Mammary epithelial cell (primary cell): ENCODE measurements around the gene MEIS1.

ENCODE experiments used
- EZH2 ChIP-seq: IDR thresholded peaks from 2 replicates; pipeline ENCODE4 v1.6.1; 2012; ENCODE audit warnings: low read length, inconsistent platforms, borderline replicate concordance
- TF ChIP-seq, protein P1 (sequence below), 2 donors: IDR thresholded peaks in 1 of 2; conservative IDR thresholded peaks in 1 of 2; 2 replicates each; pipeline ENCODE4 v1.5.1; 2011 to 2012; ENCODE audit warnings: inconsistent platforms in 2 of 2, low read length in 2 of 2, mild to moderate bottlenecking in 2 of 2, control low read depth in 1 of 2, low read depth in 1 of 2; ENCODE audit not compliant: insufficient read depth in 1 of 2; ENCODE audit errors: extremely low read depth in 1 of 2

DNA sequence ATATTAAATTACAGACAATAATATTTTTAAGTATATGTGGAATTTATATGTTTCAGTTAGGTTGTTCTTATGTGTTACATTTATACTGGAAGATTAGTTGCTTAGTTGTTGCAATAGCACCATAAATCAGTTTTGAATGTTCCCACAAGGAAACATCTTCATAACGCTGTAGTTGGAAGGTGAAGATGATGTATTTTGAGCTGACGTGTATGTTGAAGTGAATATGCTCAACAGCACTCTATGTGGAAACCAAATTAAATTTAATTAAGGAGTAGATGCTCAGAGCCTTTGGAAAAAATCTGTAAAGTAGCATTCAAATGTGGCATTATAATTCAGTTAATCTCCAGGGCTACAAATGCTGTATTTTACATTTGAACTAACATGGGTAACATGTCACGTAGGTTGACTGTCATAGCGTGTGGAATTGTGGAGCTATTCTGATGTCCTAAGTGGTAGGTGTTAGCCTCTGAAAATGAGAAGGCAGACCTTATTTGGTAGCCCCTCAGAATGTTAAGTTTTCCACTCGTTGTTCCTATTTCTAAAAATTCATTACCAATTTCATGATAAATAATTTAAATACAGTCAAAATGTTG is 88.5 kb downstream of the MEIS1 start:
- TF ChIP-seq, protein P1, sequence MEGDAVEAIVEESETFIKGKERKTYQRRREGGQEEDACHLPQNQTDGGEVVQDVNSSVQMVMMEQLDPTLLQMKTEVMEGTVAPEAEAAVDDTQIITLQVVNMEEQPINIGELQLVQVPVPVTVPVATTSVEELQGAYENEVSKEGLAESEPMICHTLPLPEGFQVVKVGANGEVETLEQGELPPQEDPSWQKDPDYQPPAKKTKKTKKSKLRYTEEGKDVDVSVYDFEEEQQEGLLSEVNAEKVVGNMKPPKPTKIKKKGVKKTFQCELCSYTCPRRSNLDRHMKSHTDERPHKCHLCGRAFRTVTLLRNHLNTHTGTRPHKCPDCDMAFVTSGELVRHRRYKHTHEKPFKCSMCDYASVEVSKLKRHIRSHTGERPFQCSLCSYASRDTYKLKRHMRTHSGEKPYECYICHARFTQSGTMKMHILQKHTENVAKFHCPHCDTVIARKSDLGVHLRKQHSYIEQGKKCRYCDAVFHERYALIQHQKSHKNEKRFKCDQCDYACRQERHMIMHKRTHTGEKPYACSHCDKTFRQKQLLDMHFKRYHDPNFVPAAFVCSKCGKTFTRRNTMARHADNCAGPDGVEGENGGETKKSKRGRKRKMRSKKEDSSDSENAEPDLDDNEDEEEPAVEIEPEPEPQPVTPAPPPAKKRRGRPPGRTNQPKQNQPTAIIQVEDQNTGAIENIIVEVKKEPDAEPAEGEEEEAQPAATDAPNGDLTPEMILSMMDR (conservative IDR thresholded peaks at IDR 0.05 in 1 of 2, IDR thresholded peaks at IDR 0.05 in 1 of 2; ENCODE audit: extremely low read depth in 1 of 2, insufficient read depth in 1 of 2, low read depth in 1 of 2, low read length in 2 of 2): no peak
- TF ChIP-seq EZH2: no peak
